Cardiac fibroblast (primary cell): Measurements from ENCODE around the gene ITGA11.
"Not testable (repeated sequence)": the region's sequence is repeated elsewhere in the genome, so short reads cannot be mapped to it uniquely, and the experiment has no call there.

ENCODE experiments used
- DNase-seq, 2 donors: peaks; one replicate each; pipeline versions ENCODE4 v3.0.0 to v3.0.0-alpha.2; 2010; ENCODE audit warnings: low read depth in 2 of 2
- H3K4me3 ChIP-seq, 2 donors: replicated peaks in 1 of 2; 1 replicate in 1 of 2; 2 replicates in 1 of 2; pipeline ENCODE4 v1.5.1; 2011; ENCODE audit warnings: low read depth in 2 of 2, low read length in 2 of 2, mild to moderate bottlenecking in 2 of 2, moderate library complexity in 1 of 2
- TF ChIP-seq, protein P1 (sequence below): IDR thresholded peaks from one replicate; pipeline ENCODE4 v1.5.1; 2011; ENCODE audit warnings: low read depth, mild to moderate bottlenecking, low read length, inconsistent platforms

The ITGA11 gene

DNA sequence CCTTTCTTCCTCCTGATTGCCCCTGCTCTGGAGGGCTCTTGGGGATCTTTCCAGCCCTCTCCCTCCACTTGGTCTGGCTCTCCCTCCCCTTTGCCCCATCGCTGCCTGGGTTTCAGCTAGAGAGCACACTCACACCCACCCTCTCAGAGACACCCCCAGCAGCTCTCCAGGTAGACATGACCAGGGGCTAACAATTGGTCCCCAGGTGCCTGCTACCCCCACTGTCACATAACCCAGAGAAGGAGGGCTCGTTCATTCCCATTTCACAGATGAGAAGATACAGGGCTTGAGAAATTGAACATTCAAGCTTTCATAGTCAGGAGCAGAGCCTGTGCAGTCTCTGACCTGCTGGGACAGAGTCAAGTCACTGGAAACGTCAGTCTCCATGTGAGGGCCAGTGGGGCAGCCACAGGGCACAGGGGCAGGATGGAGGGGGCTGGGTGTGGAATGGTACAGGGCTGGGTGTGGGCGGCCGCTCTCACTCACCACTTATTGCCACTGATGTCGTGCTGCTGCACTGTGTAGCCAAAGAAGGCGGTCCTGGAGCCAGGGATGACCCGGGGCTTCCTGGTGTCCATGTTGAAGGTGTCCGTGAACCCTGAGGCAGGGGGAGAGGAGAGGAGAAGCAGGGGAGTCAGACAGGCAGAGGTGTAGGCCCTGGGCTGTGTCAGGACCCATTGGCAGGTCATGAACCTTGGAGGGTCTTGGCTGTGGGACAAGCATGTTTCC lies 29.4 kb downstream of the ITGA11 start:
- TF ChIP-seq, protein P1, sequence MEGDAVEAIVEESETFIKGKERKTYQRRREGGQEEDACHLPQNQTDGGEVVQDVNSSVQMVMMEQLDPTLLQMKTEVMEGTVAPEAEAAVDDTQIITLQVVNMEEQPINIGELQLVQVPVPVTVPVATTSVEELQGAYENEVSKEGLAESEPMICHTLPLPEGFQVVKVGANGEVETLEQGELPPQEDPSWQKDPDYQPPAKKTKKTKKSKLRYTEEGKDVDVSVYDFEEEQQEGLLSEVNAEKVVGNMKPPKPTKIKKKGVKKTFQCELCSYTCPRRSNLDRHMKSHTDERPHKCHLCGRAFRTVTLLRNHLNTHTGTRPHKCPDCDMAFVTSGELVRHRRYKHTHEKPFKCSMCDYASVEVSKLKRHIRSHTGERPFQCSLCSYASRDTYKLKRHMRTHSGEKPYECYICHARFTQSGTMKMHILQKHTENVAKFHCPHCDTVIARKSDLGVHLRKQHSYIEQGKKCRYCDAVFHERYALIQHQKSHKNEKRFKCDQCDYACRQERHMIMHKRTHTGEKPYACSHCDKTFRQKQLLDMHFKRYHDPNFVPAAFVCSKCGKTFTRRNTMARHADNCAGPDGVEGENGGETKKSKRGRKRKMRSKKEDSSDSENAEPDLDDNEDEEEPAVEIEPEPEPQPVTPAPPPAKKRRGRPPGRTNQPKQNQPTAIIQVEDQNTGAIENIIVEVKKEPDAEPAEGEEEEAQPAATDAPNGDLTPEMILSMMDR: no peak
- no peak for DNase-seq
- no peak overlapping the region for H3K4me3 ChIP-seq

GRCh38 chr15:68401496-68402431 lies 30.2 kb downstream of the ITGA11 start:
- no peak for DNase-seq
- TF ChIP-seq, protein P1: no peak
- no peak overlapping the region for H3K4me3 ChIP-seq

DNA sequence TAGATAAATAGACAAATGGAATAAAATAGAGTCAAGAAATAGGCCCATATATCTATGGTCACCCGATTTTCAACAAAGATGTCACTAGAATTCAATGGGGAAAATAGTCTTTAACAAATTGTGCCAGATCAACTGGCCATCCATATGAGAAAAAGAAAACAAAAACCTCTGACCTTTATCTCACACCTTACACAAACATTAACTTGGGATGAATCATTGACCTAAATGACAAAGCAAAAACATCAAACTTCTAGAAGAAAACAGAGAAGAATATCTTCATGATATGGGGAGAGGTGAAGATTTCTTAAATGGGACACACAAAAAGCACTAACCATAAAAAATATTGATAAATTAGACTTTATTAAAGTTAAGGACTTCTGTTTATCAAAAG lies 31.9 kb downstream of the ITGA11 start:
- peak in 1 of 2 donors; percentile 39 for DNase-seq
- TF ChIP-seq, protein P1: no peak
- H3K4me3 ChIP-seq: no peak overlapping the region

DNA sequence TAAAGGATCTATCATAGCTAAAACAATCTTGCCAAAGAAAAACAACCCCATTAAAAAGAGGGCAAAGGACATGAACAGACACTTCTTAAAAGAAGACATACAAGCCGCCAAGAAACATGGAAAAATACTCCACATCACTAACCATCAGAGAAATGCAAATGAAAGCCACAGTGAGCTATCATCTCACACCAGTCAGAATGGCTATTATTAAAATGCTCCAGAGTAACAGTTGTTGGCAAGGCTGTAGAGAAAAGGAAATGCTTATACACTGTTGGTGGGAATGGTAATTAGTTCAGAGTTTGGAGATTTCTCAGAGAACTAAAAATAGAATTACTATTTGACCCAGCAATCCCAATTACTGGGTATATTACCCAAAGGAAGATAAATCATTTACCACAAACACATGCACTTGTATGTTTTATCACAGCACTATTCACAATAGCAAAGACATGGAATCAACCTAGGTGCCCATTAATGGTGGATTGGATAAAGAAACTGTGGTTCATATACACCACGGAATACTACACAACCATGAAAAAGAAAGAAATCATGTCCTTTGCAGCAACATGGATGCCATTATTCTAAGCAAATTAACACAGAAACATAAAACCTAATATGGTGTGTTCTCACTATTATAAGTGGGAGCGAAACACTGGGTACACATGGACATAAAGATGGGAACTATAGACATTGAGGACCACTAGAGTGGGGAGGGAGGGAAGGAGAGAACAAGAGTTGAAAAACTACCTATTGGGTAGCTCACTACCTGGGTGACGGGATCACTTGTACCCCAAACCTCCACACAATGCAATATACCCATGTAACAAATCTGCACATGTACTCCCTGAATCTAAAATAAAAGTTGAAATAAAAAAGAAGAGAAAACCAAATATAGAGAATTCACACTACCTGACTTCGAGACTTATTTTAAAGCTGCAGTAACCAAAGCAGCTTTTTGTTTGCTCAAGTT lies 32.6 kb downstream of the ITGA11 start:
- no peak overlapping the region for H3K4me3 ChIP-seq
- TF ChIP-seq, protein P1: no peak
- DNase-seq: no peak

- not testable (repeated sequence) for DNase-seq, H3K4me3 ChIP-seq
These were observed 34.0 kb downstream of the ITGA11 start for GRCh38 chr15:68397999-68398398.

DNA sequence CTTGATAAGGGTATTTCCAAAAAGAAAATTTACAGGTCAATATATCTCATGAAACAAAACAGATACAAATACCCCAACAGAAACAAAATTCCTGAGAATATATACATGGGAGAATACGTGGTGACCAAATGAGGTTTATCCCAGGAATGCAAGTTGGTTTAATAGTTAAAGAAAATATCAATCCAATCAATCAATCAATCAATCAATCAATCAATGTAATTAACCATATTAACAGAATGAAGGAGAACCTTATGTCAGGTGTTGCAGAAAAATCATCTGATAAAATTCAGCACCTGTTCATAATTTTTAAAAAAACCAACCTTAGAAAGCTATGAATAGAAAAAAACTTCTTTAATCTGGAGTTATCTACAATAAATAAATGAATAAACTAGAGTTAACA lies 35.9 kb downstream of the ITGA11 start:
- no peak for DNase-seq
- TF ChIP-seq, protein P1: no peak
- H3K4me3 ChIP-seq: no peak overlapping the region
